Ishikawa (cell line): ENCODE results near the gene RECK.

Experiments
- CEBPB ChIP-seq: IDR thresholded peaks from 2 replicates; pipeline ENCODE4 v1.6.1; 2012
- EGR1 ChIP-seq: IDR thresholded peaks from 2 replicates; pipeline ENCODE4 v1.6.1; 2012
- EP300 ChIP-seq: IDR thresholded peaks from 2 replicates; pipeline ENCODE4 v1.6.1; 2012; ENCODE audit warnings: borderline replicate concordance
- FOXM1 ChIP-seq: IDR thresholded peaks from 2 replicates; pipeline ENCODE4 v1.6.1; 2012; ENCODE audit warnings: low read depth, borderline replicate concordance
- NFIC ChIP-seq: IDR thresholded peaks from 2 replicates; pipeline ENCODE4 v1.6.1; 2012
- REST ChIP-seq: IDR thresholded peaks from 2 replicates; pipeline ENCODE4 v1.6.1; 2012; ENCODE audit warnings: low read depth, mild to moderate bottlenecking
- TAF1 ChIP-seq: IDR thresholded peaks from 2 replicates; pipeline ENCODE4 v1.6.1; 2012; ENCODE audit warnings: low read depth, mild to moderate bottlenecking
- TCF12 ChIP-seq: IDR thresholded peaks from 2 replicates; pipeline ENCODE4 v1.6.1; 2012; ENCODE audit warnings: low read depth
- ZBTB7A ChIP-seq: IDR thresholded peaks from 2 replicates; pipeline ENCODE4 v1.6.1; 2012; ENCODE audit warnings: low read depth
- TF ChIP-seq, protein P1 (sequence below): IDR thresholded peaks from 2 replicates; pipeline ENCODE4 v1.6.1; 2012

DNA sequence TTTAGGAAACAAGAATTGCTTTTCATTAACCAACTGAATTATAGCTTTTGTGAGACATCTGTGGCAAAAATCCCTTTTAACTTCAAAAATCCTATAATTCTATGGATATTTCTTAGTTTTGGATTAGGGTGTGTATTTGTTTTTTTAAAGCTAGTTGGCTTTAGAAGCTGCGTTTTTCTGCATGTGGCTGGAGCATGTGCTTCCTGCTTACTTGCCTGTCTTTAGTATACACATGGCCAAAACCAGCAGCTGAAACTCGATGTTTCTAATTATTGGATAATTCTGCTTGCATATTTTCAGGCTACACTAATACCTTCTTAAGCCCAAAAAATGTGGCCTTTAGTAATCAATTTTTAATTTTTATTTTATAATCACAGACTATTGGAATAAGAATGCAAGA lies 8.9 kb downstream of the RECK start:
- TF ChIP-seq EP300, result no peak
- TF ChIP-seq, protein P1, sequence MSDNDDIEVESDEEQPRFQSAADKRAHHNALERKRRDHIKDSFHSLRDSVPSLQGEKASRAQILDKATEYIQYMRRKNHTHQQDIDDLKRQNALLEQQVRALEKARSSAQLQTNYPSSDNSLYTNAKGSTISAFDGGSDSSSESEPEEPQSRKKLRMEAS, result no peak
- TF ChIP-seq FOXM1, result no peak
- no peak for TF ChIP-seq CEBPB
- no peak for TF ChIP-seq TCF12
- TF ChIP-seq REST, result no peak
- TF ChIP-seq EGR1, result no peak
- no peak for TF ChIP-seq NFIC
- TF ChIP-seq TAF1, result no peak
- TF ChIP-seq ZBTB7A, result no peak
